ENCODE measurements around the gene ZSCAN1.

- TF ChIP-seq CTCF (IDR thresholded peaks at IDR 0.05) (no peak), REST (IDR thresholded peaks at IDR 0.05; ENCODE audit: insufficient read depth in 1 of 2, low read depth in 2 of 2, low read length in 1 of 2) (no peak), POLR2AphosphoS5 (IDR thresholded peaks at IDR 0.05; ENCODE audit: low read depth, low read length) (no peak), SIN3A (IDR thresholded peaks at IDR 0.05; ENCODE audit: borderline replicate concordance, insufficient read depth, low read depth, low read length) (no peak)
Observed at GRCh38 chr19:58037927-58038687, 4.3 kb downstream of the ZSCAN1 start.
